GM12872 (cell line): ENCODE data around the gene CRHR1.
A peak's percentile ranks its signal among the peaks of the same experiment; 100 is the strongest.

Experiments used
- CTCF ChIP-seq: IDR thresholded peaks from 3 replicates; pipeline ENCODE4 v1.5.1; 2011; ENCODE audit warnings: low read depth, mild to moderate bottlenecking, low read length, moderate library complexity; ENCODE audit not compliant: insufficient read depth

Gene CRHR1

DNA sequence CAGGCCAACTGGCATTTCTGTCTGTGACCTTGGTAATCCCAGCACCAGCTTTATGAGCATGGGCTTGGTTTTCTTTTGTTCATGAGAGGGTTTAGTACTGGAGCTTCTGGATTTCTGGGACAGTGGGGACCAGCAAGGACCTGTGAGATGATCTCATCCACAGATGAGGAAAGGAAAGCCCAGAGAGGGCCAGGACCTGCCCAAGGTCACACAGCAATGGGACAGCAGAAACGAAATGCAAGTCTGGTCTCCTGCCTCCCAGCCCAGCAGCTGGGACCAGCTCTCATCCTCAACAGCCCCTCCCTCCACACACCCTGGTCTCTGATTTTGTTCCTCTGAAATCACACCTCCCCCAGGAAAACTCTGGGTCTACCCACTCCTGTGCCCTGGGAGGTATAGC lies 67.8 kb downstream of the CRHR1 start:
- TF ChIP-seq CTCF = no peak

DNA sequence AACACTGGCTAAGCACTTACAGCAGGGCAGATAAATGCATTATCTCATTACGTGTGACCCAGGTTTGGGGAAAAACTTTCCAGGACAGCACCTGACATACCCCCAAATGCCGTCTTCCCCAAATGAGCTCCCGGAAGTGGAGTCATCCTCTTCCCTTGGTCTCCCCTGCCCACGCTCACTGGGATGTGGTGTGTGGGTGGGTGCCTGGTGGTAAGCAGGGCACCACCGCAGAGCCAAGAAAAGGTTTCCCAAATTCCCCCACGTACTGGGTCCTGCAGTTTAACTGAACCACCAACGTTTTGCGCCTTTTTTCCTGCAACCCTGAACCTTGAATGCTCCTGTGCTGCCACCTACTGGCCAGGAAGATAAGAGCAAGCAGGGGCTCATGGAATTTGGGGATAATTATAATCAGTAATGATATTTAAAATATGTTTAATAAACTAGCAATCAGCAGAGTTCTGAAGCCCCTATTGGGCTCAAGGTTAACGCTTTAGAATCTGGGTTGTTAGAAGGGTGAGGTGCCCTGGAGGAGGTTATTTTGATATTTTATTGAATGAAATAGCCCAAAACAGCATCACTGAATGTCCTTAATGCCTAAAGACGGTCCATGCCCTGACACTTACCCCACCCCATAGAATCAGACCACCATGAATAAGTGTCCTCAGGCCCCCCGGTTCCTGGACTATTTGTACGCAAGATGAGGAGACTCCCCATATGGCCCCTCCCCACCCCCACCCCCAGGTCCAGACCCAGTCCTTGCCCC lies 68.6 kb downstream of the CRHR1 start:
- TF ChIP-seq CTCF = peak; percentile 85

DNA sequence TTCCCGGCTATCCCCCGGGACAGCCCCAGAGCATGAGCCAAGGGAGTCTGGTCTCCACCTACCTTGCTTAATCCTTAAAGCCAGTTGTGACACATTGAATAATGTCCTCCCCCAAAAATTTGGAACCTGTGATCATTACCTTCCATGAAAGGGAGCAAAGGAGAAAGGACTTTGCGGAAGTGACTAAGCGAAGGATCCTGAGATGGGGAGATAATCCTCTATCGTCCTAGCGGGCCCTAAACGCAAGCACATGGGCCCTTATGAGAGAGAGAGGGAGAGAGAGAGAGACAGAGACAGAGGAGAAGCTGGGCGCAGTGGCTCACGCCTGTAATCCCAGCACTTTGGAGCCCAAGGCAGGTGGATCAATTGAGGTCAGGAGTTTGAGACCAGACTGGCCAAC lies 70.1 kb downstream of the CRHR1 start:
- TF ChIP-seq CTCF = no peak

- no peak for TF ChIP-seq CTCF
Observed at GRCh38 chr17:45855691-45856336, 71.7 kb downstream of the CRHR1 start.

DNA sequence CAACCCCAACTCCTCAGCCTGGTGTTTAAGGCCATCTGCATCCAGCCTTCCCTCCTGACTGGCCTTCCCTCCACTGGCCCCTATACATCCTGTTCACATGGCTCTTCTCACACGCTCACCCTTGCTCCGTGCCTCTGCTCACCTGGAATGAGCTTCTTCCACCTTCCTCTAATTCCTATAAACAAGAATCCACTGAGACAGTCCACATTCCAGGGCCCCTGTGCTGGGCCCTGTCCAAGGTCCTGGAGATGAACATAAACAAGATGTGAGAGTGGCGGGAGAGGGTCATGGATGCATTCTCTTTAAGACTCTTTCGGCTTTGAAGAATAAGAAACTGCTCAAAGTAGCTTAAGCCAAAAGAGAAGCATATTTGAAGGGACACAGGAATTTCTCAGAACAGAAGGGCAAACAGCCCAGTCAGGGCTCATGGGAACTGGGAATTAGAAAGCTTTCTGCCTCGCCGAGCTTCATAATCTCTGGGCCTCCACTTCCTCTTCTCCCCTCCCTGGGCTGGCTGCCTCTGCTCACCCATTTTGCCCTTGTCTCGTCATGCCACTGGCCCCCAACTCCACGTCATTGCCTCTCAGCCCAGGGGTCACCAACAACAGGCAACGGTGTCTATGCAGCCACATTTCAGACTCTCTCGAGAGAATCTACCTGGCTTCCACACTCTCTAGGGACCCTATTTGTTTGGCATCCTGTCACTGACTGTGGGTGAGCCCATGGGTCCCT lies 74.0 kb downstream of the CRHR1 start:
- no peak for TF ChIP-seq CTCF

DNA sequence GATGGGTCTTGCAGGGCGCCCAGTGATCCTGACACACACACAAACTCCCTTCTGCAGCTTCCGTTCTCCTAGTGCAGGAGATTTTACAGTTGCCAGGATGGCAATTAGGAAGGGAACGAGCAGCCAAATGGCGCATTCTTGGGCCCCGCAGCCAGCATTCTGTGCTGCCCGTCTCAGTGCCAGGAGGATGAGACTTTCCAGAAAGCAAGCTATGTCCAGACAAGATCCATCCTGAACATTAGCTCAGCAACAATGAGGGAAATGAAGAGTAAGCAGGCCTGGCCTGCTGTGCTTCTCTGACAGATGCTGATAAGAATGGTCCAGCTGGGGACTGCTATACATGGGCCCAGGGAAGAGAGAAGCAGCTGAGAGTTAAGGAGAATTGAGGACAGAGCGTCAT lies 77.0 kb downstream of the CRHR1 start:
- no peak for TF ChIP-seq CTCF

GRCh38 chr17:45863857-45864654 lies 79.9 kb downstream of the CRHR1 start:
- no peak for TF ChIP-seq CTCF
